Muscle layer of duodenum (tissue), 2 donors: Measurements from ENCODE around the gene VPS13A.
"Not testable (repeated sequence)": the region's sequence is repeated elsewhere in the genome, so short reads cannot be mapped to it uniquely, and the experiment has no call there.

Experiments
- H3K27ac ChIP-seq: one replicate; pipeline ENCODE4 v1.7.0; 2013; ENCODE audit warnings: mild to moderate bottlenecking, low read length
- H3K27me3 ChIP-seq: one replicate; pipeline ENCODE4 v1.7.0; 2013; ENCODE audit warnings: low read depth, mild to moderate bottlenecking, control low read depth, low read length
- H3K36me3 ChIP-seq, 2 donors: one replicate each; pipeline ENCODE4 v1.7.0; 2013; ENCODE audit warnings: low read length in 2 of 2, control low read depth in 1 of 2, mild to moderate bottlenecking in 1 of 2; ENCODE audit not compliant: insufficient read depth in 2 of 2, control insufficient read depth in 1 of 2
- H3K4me1 ChIP-seq, 2 donors: one replicate each; pipeline ENCODE4 v1.7.0; 2013; ENCODE audit warnings: low read length in 2 of 2, mild to moderate bottlenecking in 2 of 2, control low read depth in 1 of 2, moderate library complexity in 1 of 2; ENCODE audit not compliant: insufficient read depth in 2 of 2, control insufficient read depth in 1 of 2
- H3K4me3 ChIP-seq, 2 donors: one replicate each; pipeline ENCODE4 v1.7.0; 2013; ENCODE audit warnings: low read length in 2 of 2, low read depth in 1 of 2, mild to moderate bottlenecking in 1 of 2
- H3K9me3 ChIP-seq, 2 donors: one replicate each; pipeline ENCODE4 v1.7.0; 2013; ENCODE audit warnings: low read length in 2 of 2, control low read depth in 1 of 2, mild to moderate bottlenecking in 1 of 2; ENCODE audit not compliant: control insufficient read depth in 1 of 2
- donor health status: healthy.

The VPS13A gene

GRCh38 chr9:77424993-77425392, 247.7 kb downstream of the VPS13A start:
- Histone ChIP-seq H3K9me3 (no peaks in the 10 kb centered on the region), H3K27ac (no peak overlapping the region), H3K4me3 (no peak overlapping the region), H3K27me3 (no peaks in the 10 kb centered on the region), H3K36me3 (peaks cover 0 to 7% of the 10 kb centered on the region in 2 donors), H3K4me1 (no peaks in the 10 kb centered on the region)

- Histone ChIP-seq H3K36me3 (peaks cover 0 to 7% of the 10 kb centered on the region in 2 donors), H3K27me3 (no peaks in the 10 kb centered on the region), H3K27ac (no peak overlapping the region), H3K4me1 (no peaks in the 10 kb centered on the region), H3K4me3 (no peak overlapping the region), H3K9me3 (no peaks in the 10 kb centered on the region)
Observed at GRCh38 chr9:77426712-77427111, 249.4 kb downstream of the VPS13A start.

GRCh38 chr9:77427256-77427927, 250.1 kb downstream of the VPS13A start:
- H3K27ac ChIP-seq = no peak overlapping the region
- peaks cover 0 to 7% of the 10 kb centered on the region in 2 donors for H3K36me3 ChIP-seq
- no peaks in the 10 kb centered on the region for H3K27me3 ChIP-seq
- H3K4me3 ChIP-seq = no peak overlapping the region
- H3K9me3 ChIP-seq = no peaks in the 10 kb centered on the region
- H3K4me1 ChIP-seq = no peaks in the 10 kb centered on the region

- H3K27ac ChIP-seq = no peak overlapping the region
- no peaks in the 10 kb centered on the region for H3K4me1 ChIP-seq
- H3K27me3 ChIP-seq = no peaks in the 10 kb centered on the region
Observed at GRCh38 chr9:77429928-77430327, 252.6 kb downstream of the VPS13A start.

GRCh38 chr9:77432053-77432452, 254.7 kb downstream of the VPS13A start:
- Histone ChIP-seq H3K4me3 (no peak overlapping the region), H3K4me1 (peaks cover 0 to 7% of the 10 kb centered on the region in 2 donors), H3K36me3 (no peaks in the 10 kb centered on the region), H3K27me3 (no peaks in the 10 kb centered on the region), H3K27ac (no peak overlapping the region), H3K9me3 (no peaks in the 10 kb centered on the region)

More at GRCh38 chr9:77429928-77430327, 252.6 kb downstream of the VPS13A start:
- Histone ChIP-seq H3K4me3 (no peak overlapping the region), H3K36me3 (peaks cover 0 to 4% of the 10 kb centered on the region in 2 donors), H3K9me3 (no peaks in the 10 kb centered on the region)

GRCh38 chr9:77433675-77434445, 256.5 kb downstream of the VPS13A start:
- Histone ChIP-seq H3K4me1 (peaks cover 0 to 7% of the 10 kb centered on the region in 2 donors), H3K27ac (no peak overlapping the region), H3K4me3 (no peak overlapping the region)

GRCh38 chr9:77435277-77435676, 257.9 kb downstream of the VPS13A start:
- Histone ChIP-seq H3K9me3 (no peaks in the 10 kb centered on the region), H3K4me3 (no peak overlapping the region), H3K4me1 (peaks cover 0 to 7% of the 10 kb centered on the region in 2 donors), H3K36me3 (no peaks in the 10 kb centered on the region), H3K27ac (no peak overlapping the region), H3K27me3 (no peaks in the 10 kb centered on the region)

More at GRCh38 chr9:77433675-77434445, 256.5 kb downstream of the VPS13A start:
- no peaks in the 10 kb centered on the region for H3K36me3 ChIP-seq
- H3K27me3 ChIP-seq = no peaks in the 10 kb centered on the region
- no peaks in the 10 kb centered on the region for H3K9me3 ChIP-seq

GRCh38 chr9:77435688-77436087, 258.4 kb downstream of the VPS13A start:
- no peaks in the 10 kb centered on the region for H3K27me3 ChIP-seq
- H3K36me3 ChIP-seq = no peaks in the 10 kb centered on the region
- H3K27ac ChIP-seq = no peak overlapping the region
- H3K9me3 ChIP-seq = no peaks in the 10 kb centered on the region
- H3K4me3 ChIP-seq = no peak overlapping the region
- peaks cover 0 to 7% of the 10 kb centered on the region in 2 donors for H3K4me1 ChIP-seq

GRCh38 chr9:77438653-77439052, 261.3 kb downstream of the VPS13A start:
- Histone ChIP-seq H3K4me3 (no peak overlapping the region), H3K27ac (no peak overlapping the region), H3K4me1 (peaks cover 0 to 7% of the 10 kb centered on the region in 2 donors)

GRCh38 chr9:77440057-77440456, 262.7 kb downstream of the VPS13A start:
- Histone ChIP-seq H3K27ac (no peak overlapping the region), H3K4me3 (no peak overlapping the region), H3K36me3 (no peaks in the 10 kb centered on the region), H3K27me3 (no peaks in the 10 kb centered on the region), H3K4me1 (peaks cover 0 to 7% of the 10 kb centered on the region in 2 donors), H3K9me3 (no peaks in the 10 kb centered on the region)

More at GRCh38 chr9:77438653-77439052, 261.3 kb downstream of the VPS13A start:
- no peaks in the 10 kb centered on the region for H3K9me3 ChIP-seq
- no peaks in the 10 kb centered on the region for H3K36me3 ChIP-seq
- H3K27me3 ChIP-seq = no peaks in the 10 kb centered on the region

- H3K27ac ChIP-seq, H3K36me3 ChIP-seq, H3K9me3 ChIP-seq, H3K4me1 ChIP-seq, H3K27me3 ChIP-seq, H3K4me3 ChIP-seq: not testable (repeated sequence)
Observed at GRCh38 chr9:77441124-77441523, 263.8 kb downstream of the VPS13A start.
